OCI-LY1 (cell line): ENCODE measurements around the gene CXCL14.

Experiments
- H2AFZ ChIP-seq: fragments of 200-600 bp; sonication (generic), shearing (Covaris generic); 2 replicates; pipeline ENCODE4 v1.6.0; 2014; ENCODE audit warnings: antibody characterized with exemption, mild to moderate bottlenecking, low read length
- H3F3A ChIP-seq: fragments of 200-600 bp; sonication (generic), shearing (Covaris generic); 2 replicates; pipeline ENCODE4 v1.6.0; 2014; ENCODE audit warnings: mild to moderate bottlenecking, antibody characterized with exemption, low read length, moderate library complexity; ENCODE audit not compliant: insufficient read depth
- H3K27ac ChIP-seq: fragments of 200-600 bp; sonication (generic); 2 replicates; pipeline ENCODE4 v1.5.1; 2014; ENCODE audit warnings: low read length, mixed run types, mild to moderate bottlenecking, low read depth; ENCODE audit not compliant: poor library complexity, severe bottlenecking
- H3K27me3 ChIP-seq: fragments of 200-600 bp; sonication (generic); 2 replicates; pipeline ENCODE4 v1.6.0; 2014; ENCODE audit warnings: antibody characterized with exemption, mild to moderate bottlenecking, low read length, moderate library complexity; ENCODE audit not compliant: insufficient read depth
- H3K36me3 ChIP-seq: fragments of 200-600 bp; sonication (generic); 2 replicates; pipeline ENCODE4 v1.6.1; 2014; ENCODE audit warnings: mild to moderate bottlenecking, antibody characterized with exemption, low read length, moderate library complexity, mixed read lengths; ENCODE audit not compliant: insufficient read depth
- H3K4me1 ChIP-seq: fragments of 200-600 bp; sonication (generic); 2 replicates; pipeline ENCODE4 v1.5.1; 2014; ENCODE audit warnings: mild to moderate bottlenecking, low read length, moderate library complexity; ENCODE audit not compliant: insufficient read depth, severe bottlenecking
- H3K4me2 ChIP-seq: fragments of 200-600 bp; sonication (generic), shearing (Covaris generic); 2 replicates; pipeline ENCODE4 v1.6.1; 2014; ENCODE audit warnings: low read length
- H3K4me3 ChIP-seq: fragments of 200-600 bp; sonication (generic); 2 replicates; pipeline ENCODE4 v1.5.1; 2014; ENCODE audit warnings: low read length, low read depth, mild to moderate bottlenecking, mixed read lengths; ENCODE audit not compliant: poor library complexity, severe bottlenecking
- H3K79me2 ChIP-seq: fragments of 200-600 bp; shearing (Covaris generic); 2 replicates; pipeline ENCODE4 v1.6.1; 2016; ENCODE audit warnings: mixed run types, low read length, mixed read lengths; ENCODE audit not compliant: insufficient read depth
- H3K9ac ChIP-seq: fragments of 200-600 bp; sonication (generic), shearing (Covaris generic); 2 replicates; pipeline ENCODE4 v1.6.1; 2014; ENCODE audit warnings: mild to moderate bottlenecking, low read length, mixed read lengths
- H3K9me2 ChIP-seq: fragments of 200-600 bp; sonication (generic), shearing (Covaris generic); 2 replicates; pipeline ENCODE4 v1.6.1; 2014; ENCODE audit warnings: low read depth, mild to moderate bottlenecking, low read length, mixed read lengths
- H3K9me3 ChIP-seq: fragments of 200-600 bp; shearing (Covaris generic); 2 replicates; pipeline ENCODE4 v1.6.1; 2014; ENCODE audit warnings: low read length, mixed read lengths
- H4K20me1 ChIP-seq: fragments of 200-600 bp; sonication (generic), shearing (Covaris generic); 2 replicates; pipeline ENCODE4 v1.6.0; 2016; ENCODE audit warnings: mild to moderate bottlenecking, low read length; ENCODE audit not compliant: insufficient read depth
- CTCF ChIP-seq: fragments of 200-600 bp; sonication (generic), shearing (Covaris generic); IDR thresholded peaks from 2 replicates; pipeline ENCODE4 v1.5.1; 2017; ENCODE audit warnings: mild to moderate bottlenecking, antibody characterized with exemption, low read length, moderate library complexity, mixed read lengths
- EZH2 ChIP-seq: fragments of 200-600 bp; sonication (generic), shearing (Covaris generic); IDR thresholded peaks from 2 replicates; pipeline ENCODE4 v1.8.0; 2017; ENCODE audit warnings: borderline replicate concordance, mixed run types, mild to moderate bottlenecking, antibody characterized with exemption, low read length, moderate library complexity, mixed read lengths

Gene CXCL14

DNA sequence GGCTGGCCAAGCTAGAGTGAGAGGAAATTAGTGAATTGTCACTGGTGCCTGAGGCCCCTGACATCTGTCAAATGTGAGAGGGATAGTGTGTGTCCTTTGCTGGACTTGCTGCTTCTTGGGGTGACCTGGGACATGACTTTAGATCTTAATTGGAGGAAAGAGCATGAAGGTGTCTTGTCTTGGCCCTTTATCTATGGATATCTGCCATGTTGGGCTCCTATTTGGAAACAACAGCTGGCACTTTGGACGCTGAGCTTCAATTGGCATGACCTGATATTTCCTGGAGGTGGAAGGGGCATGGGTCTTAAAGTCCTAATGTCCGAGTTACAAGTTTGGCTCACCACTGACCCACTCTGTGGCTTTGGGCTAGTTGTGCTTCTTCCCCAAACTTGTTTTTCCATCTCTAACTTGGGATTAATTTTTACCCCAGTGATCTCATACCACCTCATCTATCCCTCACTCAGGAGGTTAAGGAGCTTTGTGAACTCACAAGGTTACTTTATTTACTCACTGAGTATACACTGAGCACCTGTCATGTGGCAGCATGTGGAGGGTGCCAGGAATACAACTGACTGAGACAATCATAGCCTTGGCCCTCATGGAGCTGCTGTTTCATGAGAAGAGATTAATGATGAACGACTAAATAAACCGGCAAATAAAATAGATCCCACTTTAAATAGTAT, 30.1 kb upstream of the CXCL14 start:
- Histone ChIP-seq H3K9me2 (no peaks in the 10 kb centered on the region), H3K27ac (no peak overlapping the region), H3K27me3 (no peaks in the 10 kb centered on the region), H3K36me3 (no peaks in the 10 kb centered on the region), H3K9ac (no peak overlapping the region), H3K4me2 (no peak overlapping the region), H3K4me1 (no peaks in the 10 kb centered on the region), H3K4me3 (no peak overlapping the region), H2AFZ (no peak overlapping the region), H3K9me3 (no peaks in the 10 kb centered on the region), H3F3A (no peaks in the 10 kb centered on the region), H4K20me1 (no peaks in the 10 kb centered on the region), H3K79me2 (no peaks in the 10 kb centered on the region)
- TF ChIP-seq EZH2, result no peak
- no peak for TF ChIP-seq CTCF

DNA sequence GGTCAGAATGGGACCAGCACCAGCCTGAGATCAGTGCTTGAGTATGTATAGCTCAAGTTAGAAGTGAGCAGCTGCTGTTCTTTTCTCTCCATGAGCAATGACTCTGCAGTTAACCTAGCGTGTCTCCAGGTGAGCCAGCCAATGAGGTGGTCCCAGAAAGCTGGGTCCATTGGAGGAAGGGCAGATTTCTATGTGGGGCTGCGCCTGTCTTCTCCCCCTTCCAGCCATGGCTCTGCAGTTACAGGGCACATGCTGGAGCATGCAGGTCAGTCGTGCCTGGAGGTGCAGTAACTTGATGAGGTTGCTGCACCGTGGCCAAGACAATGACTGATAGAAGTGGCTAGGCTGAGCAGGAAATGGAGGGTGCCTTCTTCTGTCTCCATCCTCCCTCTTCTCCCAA, 29.6 kb upstream of the CXCL14 start:
- Histone ChIP-seq H3K36me3 (no peaks in the 10 kb centered on the region), H3K27me3 (no peaks in the 10 kb centered on the region), H3K4me2 (no peak overlapping the region)

DNA sequence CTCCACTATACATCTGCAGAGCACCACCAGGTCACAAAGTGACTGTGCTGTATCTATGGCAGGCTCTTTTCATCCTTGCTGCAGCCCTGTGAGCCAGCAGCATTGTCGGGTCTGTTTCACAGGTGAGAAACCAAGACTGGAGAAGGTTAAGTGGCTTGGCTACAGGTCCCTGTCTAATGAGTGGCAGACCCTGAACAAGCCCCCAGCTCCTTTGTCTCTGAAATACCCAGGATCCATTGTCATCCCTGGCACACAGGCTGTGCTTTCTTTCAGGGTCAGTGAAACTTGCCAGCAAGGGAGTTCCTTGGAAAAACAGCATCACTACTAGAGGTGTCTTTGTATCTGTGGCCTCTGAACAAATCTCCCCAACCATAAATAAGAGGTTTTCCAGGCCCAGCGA, 27.6 kb upstream of the CXCL14 start:
- H3K27ac ChIP-seq, result no peak overlapping the region
- no peaks in the 10 kb centered on the region for H3F3A ChIP-seq
- no peaks in the 10 kb centered on the region for H4K20me1 ChIP-seq
- H3K4me2 ChIP-seq, result no peak overlapping the region
- no peak overlapping the region for H3K9ac ChIP-seq
- TF ChIP-seq CTCF (no peak), EZH2 (no peak)
- H3K9me3 ChIP-seq, result no peaks in the 10 kb centered on the region
- H3K4me1 ChIP-seq, result no peaks in the 10 kb centered on the region
- H3K36me3 ChIP-seq, result no peaks in the 10 kb centered on the region
- no peaks in the 10 kb centered on the region for H3K27me3 ChIP-seq
- no peaks in the 10 kb centered on the region for H3K79me2 ChIP-seq
- H3K4me3 ChIP-seq, result no peak overlapping the region
- no peaks in the 10 kb centered on the region for H3K9me2 ChIP-seq
- H2AFZ ChIP-seq, result no peak overlapping the region

More for the DNA sequence above, 29.6 kb upstream of the CXCL14 start:
- TF ChIP-seq CTCF (no peak), EZH2 (no peak)
- no peaks in the 10 kb centered on the region for H3K9me2 ChIP-seq
- no peak overlapping the region for H2AFZ ChIP-seq
- no peak overlapping the region for H3K27ac ChIP-seq
- H3K9me3 ChIP-seq, result no peaks in the 10 kb centered on the region
- no peaks in the 10 kb centered on the region for H3K79me2 ChIP-seq
- H3F3A ChIP-seq, result no peaks in the 10 kb centered on the region
- no peaks in the 10 kb centered on the region for H4K20me1 ChIP-seq
- H3K4me3 ChIP-seq, result no peak overlapping the region
- H3K9ac ChIP-seq, result no peak overlapping the region
- H3K4me1 ChIP-seq, result no peaks in the 10 kb centered on the region
